GM19455 (cell line): ENCODE results near the gene HLA-B.
"Not testable (repeated sequence)": the region's sequence is repeated elsewhere in the genome, so short reads cannot be mapped to it uniquely, and the experiment has no call there.

Experiments used
- ATAC-seq: cut with Tn5 transposase; IDR thresholded peaks from one replicate; pipeline ENCODE4 v1.9.1; 2021; ENCODE audit not compliant: unreplicated experiment

HLA-B gene

DNA sequence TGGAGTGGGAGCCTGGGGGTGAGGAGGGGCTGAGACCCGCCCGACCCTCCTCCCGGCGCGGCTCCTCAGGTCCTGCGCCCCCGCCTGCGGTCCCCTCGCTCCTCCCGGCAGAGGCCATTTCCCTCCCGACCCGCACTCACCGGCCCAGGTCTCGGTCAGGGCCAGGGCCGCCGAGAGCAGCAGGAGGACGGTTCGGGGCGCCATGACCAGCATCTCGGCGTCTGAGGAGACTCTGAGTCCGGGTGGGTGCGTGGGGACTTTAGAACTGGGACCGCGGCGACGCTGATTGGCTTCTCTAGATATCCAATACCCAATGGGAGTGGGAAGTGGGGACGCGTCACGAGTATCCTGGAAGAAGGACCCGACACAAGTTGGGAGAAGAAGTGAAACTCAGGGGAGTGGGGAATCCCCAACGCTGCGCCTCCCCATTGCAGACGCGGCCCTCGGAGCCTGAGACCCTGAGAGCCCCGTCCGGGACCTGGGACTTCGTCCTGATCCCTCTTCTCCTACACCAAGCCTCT, at the start of gene HLA-B:
Gene HLA-B (minus strand): TSS at position 234 of the 521 bp plus-strand sequence. CDS start 21 bp downstream, at position 213.
- ATAC-seq, result peak; percentile 76

DNA sequence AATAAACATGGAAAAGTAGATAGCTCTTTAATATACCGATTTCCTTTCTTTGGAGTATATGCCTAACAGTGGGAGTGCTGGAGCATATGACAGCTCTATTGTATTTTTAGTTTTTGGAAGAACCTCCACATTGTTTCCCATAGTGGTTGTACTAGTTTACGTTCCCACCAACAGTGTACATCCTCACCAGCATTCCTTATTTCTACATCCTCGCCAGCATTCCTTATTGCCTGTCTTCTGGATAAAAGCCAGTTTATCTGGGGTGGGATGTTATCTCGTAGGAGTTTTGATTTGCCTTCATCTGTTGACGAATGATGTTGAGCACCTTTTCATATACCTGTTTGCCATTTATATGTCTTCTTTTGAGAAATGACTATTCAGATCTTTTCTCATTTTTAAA, 49.0 kb upstream of the HLA-B start:
- no peak for ATAC-seq

- ATAC-seq, result not testable (repeated sequence)
These were observed 47.0 kb upstream of the HLA-B start for GRCh38 chr6:31404061-31404364.

DNA sequence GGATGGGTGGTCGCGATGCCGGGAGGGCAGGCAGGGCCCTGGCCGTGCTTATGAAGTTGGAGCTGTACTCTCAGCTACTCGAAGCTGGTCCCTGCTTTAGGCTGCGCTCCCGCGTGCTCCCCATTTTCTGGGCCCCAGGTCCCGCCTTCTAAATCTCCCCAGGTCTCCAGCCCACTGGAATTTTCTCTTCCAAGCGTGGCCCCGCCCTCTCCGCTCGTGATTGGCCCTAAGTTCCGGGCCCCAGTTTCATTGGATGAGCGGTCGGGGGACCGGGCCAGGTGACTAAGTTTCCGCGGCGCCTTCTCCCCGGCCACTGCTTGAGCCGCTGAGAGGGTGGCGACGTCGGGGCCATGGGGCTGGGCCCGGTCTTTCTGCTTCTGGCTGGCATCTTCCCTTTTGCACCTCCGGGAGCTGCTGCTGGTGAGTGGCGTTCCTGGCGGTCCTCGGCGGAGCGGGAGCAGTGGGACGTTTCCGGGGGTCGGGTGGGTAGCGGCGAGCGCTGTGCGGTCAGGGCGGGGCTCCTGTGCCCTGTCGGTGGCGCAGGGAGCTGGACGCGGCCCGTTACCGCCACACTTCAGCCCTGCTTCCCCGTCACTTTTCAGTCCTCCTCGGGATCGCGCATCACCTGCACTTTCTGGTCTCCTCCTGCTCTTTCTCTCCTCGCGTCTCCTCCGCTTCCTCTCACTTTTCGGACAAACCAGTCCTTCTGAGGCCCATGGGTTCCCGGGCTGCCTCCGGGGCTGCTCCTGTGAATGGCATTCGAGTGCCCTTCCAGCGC, 46.5 kb upstream of the HLA-B start, which contains the start of gene MICA:
Gene MICA (plus strand): TSS at position 313 of the 778 bp plus-strand sequence. CDS start 38 bp downstream, at position 351.
- ATAC-seq, result no peak

GRCh38 chr6:31402324-31403282, 45.6 kb upstream of the HLA-B start:
- ATAC-seq, result no peak

GRCh38 chr6:31401403-31401802, 44.4 kb upstream of the HLA-B start:
- no peak for ATAC-seq

- no peak for ATAC-seq
These were observed 43.7 kb upstream of the HLA-B start for GRCh38 chr6:31400467-31401289.

DNA sequence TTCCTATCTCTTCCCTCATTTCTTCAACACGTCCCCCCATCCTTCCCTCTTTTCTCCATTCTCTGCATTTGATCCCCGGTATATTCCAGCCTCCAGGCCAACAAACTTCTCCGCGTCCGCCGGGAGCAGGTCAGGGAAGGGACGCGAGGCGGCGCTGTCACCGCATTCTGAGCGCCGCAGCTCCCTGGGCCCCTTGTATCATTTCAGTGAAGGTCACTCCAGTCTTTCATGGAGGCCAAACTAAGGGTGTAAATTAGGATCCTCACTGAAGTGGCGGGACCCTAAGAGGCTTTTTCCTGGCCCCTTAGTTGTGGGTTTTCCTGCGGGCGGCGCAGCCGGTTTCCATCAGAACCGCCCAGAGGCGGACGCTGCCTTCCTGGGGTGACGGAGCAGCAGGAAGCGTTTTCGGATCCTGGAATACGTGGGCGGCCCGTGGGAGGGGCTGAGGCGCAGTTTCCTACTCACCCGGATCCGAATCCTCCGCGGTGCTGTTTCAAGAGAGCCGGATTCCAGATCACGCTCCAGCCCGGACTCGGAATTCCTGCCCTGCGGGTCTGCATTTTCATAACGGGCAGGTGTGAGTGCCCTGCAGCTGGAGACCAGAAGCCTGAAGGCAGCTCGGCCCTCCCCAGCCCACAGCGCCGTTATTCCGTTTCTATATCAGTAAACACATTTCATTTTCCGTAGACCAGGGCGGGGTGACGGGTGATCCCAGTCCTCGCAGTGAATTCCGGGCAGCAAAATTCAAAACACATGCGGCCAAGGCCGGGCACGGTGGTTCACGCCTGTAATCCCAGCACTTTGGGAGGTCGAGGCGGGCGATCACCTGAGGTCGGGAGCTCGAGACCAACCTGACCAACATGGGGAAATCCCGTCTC, 42.8 kb upstream of the HLA-B start:
- ATAC-seq, result no peak

DNA sequence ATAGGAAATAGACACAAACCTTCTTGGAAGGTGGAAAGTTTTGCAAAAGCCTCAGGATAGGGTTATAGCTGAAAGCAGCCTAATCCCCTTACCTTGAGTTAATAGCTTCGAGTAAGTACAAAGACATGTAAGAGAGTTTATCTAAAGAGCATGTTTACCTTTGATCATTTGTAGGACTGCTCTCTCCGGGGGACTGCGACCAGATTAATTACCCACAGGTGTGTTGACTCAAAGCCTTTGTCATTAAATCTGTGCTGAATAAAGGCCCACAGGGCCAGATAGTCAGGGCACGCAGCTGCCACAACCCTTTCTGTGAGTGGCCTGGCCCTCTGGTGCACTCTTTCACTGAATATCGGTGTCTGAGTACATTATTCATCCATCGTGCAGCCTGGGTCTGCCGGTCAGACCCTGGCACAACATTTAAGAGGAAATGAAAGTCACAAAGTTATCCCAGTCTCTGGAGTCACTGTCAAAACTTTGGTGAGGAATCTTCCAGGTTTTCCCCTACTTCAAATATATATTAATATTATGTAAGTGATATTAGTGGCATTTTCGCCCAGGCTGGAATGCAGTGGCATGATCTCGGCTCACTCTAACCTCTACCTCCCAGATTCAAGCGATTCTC, 41.0 kb upstream of the HLA-B start:
- ATAC-seq, result no peak

DNA sequence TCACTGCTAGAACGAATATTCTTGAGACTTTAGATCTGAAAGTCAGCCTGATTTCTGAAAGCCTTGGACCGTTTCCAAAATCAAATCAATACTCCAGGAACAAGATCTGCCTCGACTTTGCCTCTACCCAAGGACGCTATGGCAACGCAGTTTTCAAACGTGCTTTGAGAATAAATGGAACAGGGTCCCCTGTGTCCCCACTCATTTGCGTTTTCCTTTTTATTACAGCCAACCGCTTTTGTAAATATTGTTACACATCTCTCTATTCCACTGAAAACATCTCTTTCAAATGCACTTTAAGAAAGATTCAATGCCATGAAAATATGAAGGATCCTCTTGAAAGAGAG, 40.1 kb upstream of the HLA-B start:
- not testable (repeated sequence) for ATAC-seq

DNA sequence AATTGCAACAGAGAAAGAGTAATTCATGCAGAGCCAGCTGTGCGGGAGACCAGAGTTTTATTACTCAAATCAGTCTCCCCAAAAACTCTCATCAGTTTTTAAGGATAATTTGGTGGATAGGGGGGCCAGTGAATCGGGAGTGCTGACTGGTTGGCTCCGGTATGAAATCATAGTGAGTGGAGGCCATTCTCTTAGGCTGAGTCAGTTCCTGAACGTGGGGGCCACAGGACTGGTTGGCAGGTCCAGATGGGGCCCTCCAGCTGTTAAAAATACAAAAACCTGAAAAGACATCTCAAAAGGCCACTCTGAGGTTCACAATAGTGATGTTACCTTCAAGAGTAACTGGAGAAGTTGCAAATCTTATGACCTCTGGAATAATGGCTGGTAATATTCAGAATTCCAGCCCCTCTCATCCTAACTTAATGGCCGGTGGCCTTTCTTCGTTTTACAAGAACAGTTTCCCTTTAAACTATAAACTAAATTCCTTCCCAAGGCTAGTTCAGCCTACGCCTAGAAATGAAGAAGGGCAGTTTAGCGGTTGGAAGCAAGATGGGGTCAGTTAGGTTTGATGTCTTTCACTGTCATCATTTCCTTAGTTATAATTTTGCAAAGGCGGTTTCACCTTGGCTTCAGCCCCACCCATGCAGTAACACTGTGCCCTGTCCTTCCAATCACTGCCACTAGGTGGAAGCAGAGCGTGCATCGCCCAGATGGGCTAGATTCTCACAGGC, 39.6 kb upstream of the HLA-B start:
- no peak for ATAC-seq

GRCh38 chr6:31395832-31396231, 38.9 kb upstream of the HLA-B start:
- no peak for ATAC-seq

GRCh38 chr6:31394381-31394780, 37.4 kb upstream of the HLA-B start:
- no peak for ATAC-seq

DNA sequence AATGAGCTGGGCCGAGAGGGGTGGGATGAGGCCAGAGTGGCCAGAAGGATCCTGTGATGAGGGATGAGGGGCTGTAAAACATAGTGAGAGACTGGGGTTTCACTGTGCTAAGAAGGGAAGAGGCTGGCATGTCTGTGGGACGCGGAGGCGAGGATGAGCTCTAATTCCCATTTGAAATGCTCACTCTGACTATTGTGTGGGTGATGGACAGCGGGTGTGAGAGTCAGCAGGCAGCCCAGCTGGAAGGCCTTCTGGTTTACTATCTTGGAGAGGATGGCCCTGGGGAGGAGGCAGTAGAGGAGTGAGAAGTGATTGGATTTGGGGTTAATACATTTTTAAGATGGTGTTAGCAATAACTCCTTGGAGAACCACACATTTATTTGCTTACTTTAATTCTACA, 37.0 kb upstream of the HLA-B start:
- ATAC-seq, result no peak

GRCh38 chr6:31389802-31390132, 32.8 kb upstream of the HLA-B start:
- not testable (repeated sequence) for ATAC-seq

DNA sequence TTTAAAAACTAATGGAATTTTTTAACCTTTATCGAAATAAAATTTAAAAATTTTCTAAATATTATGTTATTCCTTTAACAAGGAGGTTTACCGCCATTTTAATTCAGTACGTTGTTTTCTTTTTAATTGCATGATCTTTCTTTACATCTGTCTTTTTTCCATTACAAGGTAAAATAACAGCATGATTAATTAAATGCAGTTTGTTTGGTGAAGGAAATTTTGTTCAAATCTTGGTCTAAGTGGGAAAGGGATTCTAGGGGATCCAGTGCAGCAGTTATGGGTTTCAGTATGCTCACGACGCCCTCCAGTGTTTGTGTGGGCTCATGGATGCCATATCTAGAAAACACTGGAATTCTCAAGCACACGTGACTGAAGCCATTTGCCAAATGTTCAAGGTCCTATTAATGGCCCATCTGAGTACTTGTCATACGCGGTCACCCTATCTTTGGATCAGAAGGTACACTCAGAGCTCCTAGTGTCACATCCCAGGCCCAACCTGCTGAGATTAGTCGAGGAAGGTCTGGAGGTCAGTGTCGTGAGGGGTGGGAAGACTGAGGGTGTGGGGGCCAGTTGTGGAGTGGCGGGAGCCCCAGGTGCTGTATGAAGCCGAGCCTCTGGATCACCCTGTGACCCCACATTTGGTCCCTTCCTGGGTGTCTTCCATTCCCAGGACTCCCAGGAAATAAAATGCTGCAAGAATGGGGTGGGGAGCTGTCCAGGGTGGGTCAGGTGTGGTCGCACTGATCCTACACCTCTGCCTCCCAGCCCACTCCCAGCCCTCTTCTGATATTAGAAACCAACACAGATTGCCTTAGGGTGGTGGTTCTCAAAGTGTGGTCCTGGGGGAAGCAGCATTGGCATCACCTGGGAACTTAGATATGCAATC, 32.2 kb upstream of the HLA-B start:
- not testable (repeated sequence) for ATAC-seq

- ATAC-seq, result no peak
These were observed 30.0 kb upstream of the HLA-B start for GRCh38 chr6:31386977-31387376.

DNA sequence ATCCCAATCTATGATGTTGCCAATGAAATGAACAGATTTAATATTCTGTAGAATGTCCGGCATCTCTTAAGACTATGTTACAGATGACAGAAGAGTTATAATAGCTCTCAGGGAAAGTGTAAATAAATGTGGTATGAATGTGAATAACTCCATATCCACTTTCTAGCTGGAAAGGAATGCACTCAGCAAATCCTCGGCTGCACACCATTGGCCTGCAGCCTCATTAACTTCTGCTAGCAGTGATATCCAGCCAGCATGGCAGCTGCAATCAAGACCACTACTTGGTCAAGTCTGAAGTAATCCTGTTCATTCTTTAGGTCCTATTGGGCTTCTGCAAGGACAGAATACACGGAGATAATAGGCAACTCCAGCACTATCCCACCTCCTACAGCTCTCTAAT, 29.1 kb upstream of the HLA-B start:
- ATAC-seq, result no peak
